Measurements from ENCODE around the gene STK32B. TPM values are rescaled to one million over a fixed set of nuclear protein-coding genes. Genes with fewer than 3 reads are reported as not detected.

Gene STK32B
- total and polyA plus RNA-seq, 2 of the 8 experiments (the other 6 are each of a cell fraction or from before 2014, with no cell fraction given) = 2.3 to 2.5 TPM

- TF ChIP-seq TEAD4 (IDR thresholded peaks at IDR 0.05; ENCODE audit: low read depth, low read length) (no peak), SRF (IDR thresholded peaks at IDR 0.05; ENCODE audit: low read depth, low read length) (no peak), EZH2 (IDR thresholded peaks at IDR 0.05; ENCODE audit: low read depth, low read length, severe bottlenecking) (no peak), RAD21 (IDR thresholded peaks at IDR 0.05 in 1 of 2, conservative IDR thresholded peaks at IDR 0.05 in 1 of 2; ENCODE audit: low read depth in 2 of 2, low read length in 2 of 2) (no peak), POLR2AphosphoS5 (IDR thresholded peaks at IDR 0.05; ENCODE audit: low read depth, low read length) (no peak), SP2 (IDR thresholded peaks at IDR 0.05; ENCODE audit: low read length) (no peak), RXRA (IDR thresholded peaks at IDR 0.05; ENCODE audit: insufficient read depth, low read depth, low read length) (no peak), SIN3A (conservative IDR thresholded peaks at IDR 0.05 in 1 of 2, IDR thresholded peaks at IDR 0.05 in 1 of 2; ENCODE audit: low read depth in 1 of 2, low read length in 2 of 2) (no peak), ZNF274 (IDR thresholded peaks at IDR 0.05; ENCODE audit: borderline replicate concordance, extremely low read depth, low read length) (no peak)
Observed at GRCh38 chr4:5374994-5375393, 323.7 kb downstream of the STK32B start (continued).

Data from H1 (cell line).